Gastrocnemius medialis (tissue), 4 donors: ENCODE data around the gene GPX1. TPM values are rescaled to one million over a fixed set of nuclear protein-coding genes. Genes with fewer than 3 reads are reported as not detected.
"Not testable (repeated sequence)": the region's sequence is repeated elsewhere in the genome, so short reads cannot be mapped to it uniquely, and the experiment has no call there.

Experiments
- ATAC-seq, 2 donors: fragments of 150-250 bp; one replicate each; pipeline ENCODE4 v1.9.1; 2016
- DNase-seq, 2 donors: peaks; one replicate each; pipeline ENCODE4 v3.0.0-alpha.2; 2019
- H3K27ac ChIP-seq, 4 donors: fragments of 200-600 bp; sonication (generic); 1 replicate in 1 of 4; 2 replicates in 3 of 4; pipeline ENCODE4 v1.5.1; 2016 to 2018; ENCODE audit warnings: mild to moderate bottlenecking in 2 of 4, moderate library complexity in 1 of 4
- H3K27me3 ChIP-seq, 3 donors: fragments of 200-600 bp; sonication (generic) in 2 of 3; 1 replicate in 1 of 3; 2 replicates in 2 of 3; pipeline versions ENCODE4 v1.5.1 to v1.6.0; 2016 to 2019; ENCODE audit warnings: mild to moderate bottlenecking in 1 of 3, moderate library complexity in 1 of 3
- H3K36me3 ChIP-seq, 2 donors: fragments of 200-600 bp; sonication (generic) in 1 of 2; one replicate each; pipeline ENCODE4 v1.5.1; 2017 to 2018
- H3K4me1 ChIP-seq, 2 donors: fragments of 200-600 bp; sonication (generic) in 1 of 2; one replicate each; pipeline ENCODE4 v1.5.1; 2016 to 2017; ENCODE audit warnings: mild to moderate bottlenecking in 2 of 2
- H3K4me3 ChIP-seq, 4 donors: fragments of 200-600 bp; sonication (generic) in 3 of 4; 1 replicate in 1 of 4; 2 replicates in 3 of 4; pipeline ENCODE4 v1.5.1; 2016 to 2019; ENCODE audit warnings: mild to moderate bottlenecking in 2 of 4
- H3K9me3 ChIP-seq, 3 donors: fragments of 200-600 bp; sonication (generic) in 2 of 3; 1 replicate in 1 of 3; 2 replicates in 2 of 3; pipeline ENCODE4 v1.5.1; 2016 to 2019
- POLR2A ChIP-seq, 2 donors: fragments of 450-650 bp; IDR thresholded peaks; one replicate each; pipeline ENCODE4 v1.6.1; 2017; ENCODE audit warnings: antibody characterized with exemption in 2 of 2, mild to moderate bottlenecking in 2 of 2, moderate library complexity in 2 of 2
- in situ Hi-C, 4 donors: fragments of 200-750 bp; cut with MboI; loops; one replicate each; pipeline versions ENCODE4 v1.15.0 to v1.8.0; 2017; ENCODE audit warnings: low sequenced_read_pairs in 4 of 4
- intact Hi-C: fragments of 100-400 bp; cut with DNase I; formaldehyde crosslinking; loops from one replicate; pipeline ENCODE4 v1.15.1; 2023; ENCODE audit warnings: low total_unique reads
- total RNA-seq, 4 donors: library from RNA; depleted of rRNA; stranded (reverse); fragments of >200 nt; gene quantifications; one replicate each; pipeline versions ENCODE4 v1.1.0 to v1.2.3, GENCODE V29; 2016
- TF ChIP-seq, protein P1 (sequence below), 5 experiments: fragments of 450-650 bp in 3 of 5; fragments of 200-600 bp in 2 of 5; sonication (generic) in 2 of 5; IDR thresholded peaks in 4 of 5; conservative IDR thresholded peaks in 1 of 5; 1 replicate in 4 of 5; 2 replicates in 1 of 5; pipeline ENCODE4 v1.5.1; 2016 to 2019; ENCODE audit warnings: antibody characterized with exemption in 5 of 5, mild to moderate bottlenecking in 3 of 5, moderate library complexity in 3 of 5

GPX1 gene
- total RNA-seq, 4 donors from 2014 or later = 75.2 to 157 (median 123) TPM

DNA sequence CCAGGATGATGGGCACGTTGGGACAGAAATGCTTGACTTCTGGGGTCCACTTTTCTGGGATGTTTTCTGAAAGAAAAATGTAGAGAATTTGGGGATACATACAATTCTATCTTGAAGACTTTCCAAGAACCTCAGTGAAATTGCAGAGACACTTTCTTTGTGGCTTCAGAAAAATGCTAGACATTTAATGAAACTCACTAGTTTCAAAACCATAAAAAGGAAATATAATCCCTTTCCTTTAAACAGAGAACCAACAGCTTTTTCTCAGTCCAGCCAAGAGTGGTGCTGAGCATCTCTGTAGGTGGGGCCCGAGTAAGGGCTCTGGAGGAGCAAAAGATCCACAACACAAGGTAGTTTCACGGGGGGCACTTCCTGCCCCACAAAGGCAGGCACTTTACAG lies 4.4 kb upstream of the GPX1 start:
- in situ Hi-C loops (no loop called here), intact Hi-C loops (no loop called here)
- Histone ChIP-seq H3K27ac (no peak overlapping the region), H3K9me3 (no peaks in the 10 kb centered on the region), H3K27me3 (no peaks in the 10 kb centered on the region), H3K4me3 (no peak overlapping the region), H3K4me1 (peaks cover 5 to 8% of the 10 kb centered on the region in 2 donors), H3K36me3 (peaks cover 0 to 82% of the 10 kb centered on the region in 2 donors)
- TF ChIP-seq, protein P1, sequence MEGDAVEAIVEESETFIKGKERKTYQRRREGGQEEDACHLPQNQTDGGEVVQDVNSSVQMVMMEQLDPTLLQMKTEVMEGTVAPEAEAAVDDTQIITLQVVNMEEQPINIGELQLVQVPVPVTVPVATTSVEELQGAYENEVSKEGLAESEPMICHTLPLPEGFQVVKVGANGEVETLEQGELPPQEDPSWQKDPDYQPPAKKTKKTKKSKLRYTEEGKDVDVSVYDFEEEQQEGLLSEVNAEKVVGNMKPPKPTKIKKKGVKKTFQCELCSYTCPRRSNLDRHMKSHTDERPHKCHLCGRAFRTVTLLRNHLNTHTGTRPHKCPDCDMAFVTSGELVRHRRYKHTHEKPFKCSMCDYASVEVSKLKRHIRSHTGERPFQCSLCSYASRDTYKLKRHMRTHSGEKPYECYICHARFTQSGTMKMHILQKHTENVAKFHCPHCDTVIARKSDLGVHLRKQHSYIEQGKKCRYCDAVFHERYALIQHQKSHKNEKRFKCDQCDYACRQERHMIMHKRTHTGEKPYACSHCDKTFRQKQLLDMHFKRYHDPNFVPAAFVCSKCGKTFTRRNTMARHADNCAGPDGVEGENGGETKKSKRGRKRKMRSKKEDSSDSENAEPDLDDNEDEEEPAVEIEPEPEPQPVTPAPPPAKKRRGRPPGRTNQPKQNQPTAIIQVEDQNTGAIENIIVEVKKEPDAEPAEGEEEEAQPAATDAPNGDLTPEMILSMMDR (IDR thresholded peaks at IDR 0.05 in 4 of 5, conservative IDR thresholded peaks at IDR 0.05 in 1 of 5) = no peak
- TF ChIP-seq POLR2A (IDR thresholded peaks at IDR 0.05) = no peak
- ATAC-seq (no peak), DNase-seq (no peak)

DNA sequence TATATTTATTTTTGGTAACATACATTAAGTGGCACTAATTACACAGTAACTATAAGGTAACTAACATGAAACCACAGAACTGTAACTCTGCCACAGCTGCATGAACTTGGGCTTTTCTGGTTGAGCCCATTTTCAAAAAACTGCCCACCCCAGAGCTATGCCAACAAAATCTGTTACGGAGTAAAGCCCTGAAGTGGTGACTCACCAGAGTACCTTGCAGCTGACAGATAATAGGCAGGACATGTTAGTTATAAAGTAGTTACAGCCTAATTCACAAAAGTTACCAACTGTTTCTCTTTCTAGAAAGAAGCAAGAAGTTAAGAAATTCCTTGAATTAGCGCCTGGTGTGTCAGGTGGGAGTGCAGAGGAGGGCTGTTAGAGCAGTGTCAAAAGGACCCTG lies 1.5 kb upstream of the GPX1 start:
- H3K36me3 ChIP-seq = peaks cover 0 to 64% of the 10 kb centered on the region in 2 donors
- H3K27me3 ChIP-seq = no peaks in the 10 kb centered on the region
- no peak for DNase-seq
- no peak for ATAC-seq
- H3K4me3 ChIP-seq = no peak overlapping the region
- H3K9me3 ChIP-seq = no peaks in the 10 kb centered on the region
- in situ Hi-C loops = no loop called here
- H3K4me1 ChIP-seq = peaks cover 14 to 16% of the 10 kb centered on the region in 2 donors
- intact Hi-C loops = loop anchor here (2.0 kb wide), 1 partner anchor 51 kb away; the partner anchor contains the start of gene RHOA
- H3K27ac ChIP-seq = peak overlapping the region in 3 of 4 donors; percentile 85 to 91 (median 85)
- TF ChIP-seq POLR2A (IDR thresholded peaks at IDR 0.05) = no peak
- TF ChIP-seq, protein P1 (IDR thresholded peaks at IDR 0.05 in 4 of 5, conservative IDR thresholded peaks at IDR 0.05 in 1 of 5) = no peak

DNA sequence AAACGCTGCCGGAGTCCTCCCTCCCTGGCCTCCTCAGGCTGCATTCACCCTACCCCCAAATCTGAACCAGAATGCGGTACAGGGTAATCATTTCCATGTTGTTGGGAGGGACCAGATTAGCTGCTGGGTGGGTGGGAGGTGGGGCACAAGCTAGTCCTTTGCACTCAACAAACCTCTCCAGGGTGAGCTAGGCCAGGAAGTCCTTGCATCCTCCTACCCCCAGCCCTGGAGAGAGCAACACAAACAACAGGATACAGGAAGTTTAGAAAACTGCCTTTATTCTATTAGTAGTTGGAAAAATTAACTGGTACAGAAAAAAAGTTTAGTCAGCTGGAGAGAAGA lies 702 bp upstream of the GPX1 start:
- TF ChIP-seq, protein P1 (IDR thresholded peaks at IDR 0.05 in 4 of 5, conservative IDR thresholded peaks at IDR 0.05 in 1 of 5) = no peak
- TF ChIP-seq POLR2A (IDR thresholded peaks at IDR 0.05) = no peak
- no peak for ATAC-seq
- intact Hi-C loops = loop anchor here (1.0 to 2.0 kb wide), 3 partner anchors 19 to 193 kb away; partner anchors contain the start of genes CCDC71, RHOA and USP4

DNA sequence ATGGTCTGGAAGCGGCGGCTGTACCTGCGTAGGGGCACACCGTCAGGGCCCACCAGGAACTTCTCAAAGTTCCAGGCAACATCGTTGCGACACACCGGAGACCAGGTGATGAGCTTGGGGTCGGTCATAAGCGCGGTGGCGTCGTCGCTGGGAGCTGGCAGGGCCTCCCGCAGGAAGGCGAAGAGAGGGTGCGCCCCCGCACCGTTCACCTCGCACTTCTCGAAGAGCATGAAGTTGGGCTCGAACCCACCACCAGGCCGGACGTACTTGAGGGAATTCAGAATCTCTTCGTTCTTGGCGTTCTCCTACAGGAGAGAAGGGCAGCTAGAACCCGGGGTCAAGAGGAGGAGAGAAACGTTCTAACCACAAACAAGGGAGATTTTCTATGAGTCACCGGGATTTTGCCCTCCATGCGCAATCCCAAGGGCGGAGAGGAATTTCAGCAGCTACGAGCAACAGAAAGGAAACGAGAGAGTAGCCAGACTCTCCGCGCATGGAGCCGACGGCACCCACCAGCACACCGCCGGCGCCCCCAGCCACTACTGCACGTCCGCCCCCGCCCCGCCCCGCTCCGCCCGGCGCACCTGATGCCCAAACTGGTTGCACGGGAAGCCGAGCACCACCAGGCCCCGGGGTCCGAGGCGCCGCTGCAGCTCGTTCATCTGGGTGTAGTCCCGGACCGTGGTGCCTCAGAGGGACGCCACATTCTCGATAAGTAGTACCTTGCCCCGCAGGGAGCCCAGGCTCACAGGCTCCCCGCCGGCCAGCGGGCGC lies 523 bp downstream of the GPX1 start:
- H3K27me3 ChIP-seq, in situ Hi-C loops, H3K9me3 ChIP-seq: not testable (repeated sequence)
- H3K36me3 ChIP-seq = peaks cover 0 to 44% of the 10 kb centered on the region in 2 donors
- peak overlapping the region; percentile 73 to 77 (median 73) for H3K4me3 ChIP-seq
- DNase-seq (peak; percentile 20 to 48), ATAC-seq (peak; percentile 51 to 52)
- H3K27ac ChIP-seq = peak overlapping the region; percentile 85 to 91 (median 86)
- intact Hi-C loops = loop anchor here (1.0 to 2.0 kb wide), 3 partner anchors 17 to 191 kb away; partner anchors contain the start of genes CCDC71, RHOA and USP4
- H3K4me1 ChIP-seq = peaks cover 14 to 16% of the 10 kb centered on the region in 2 donors

More for the DNA sequence above, 702 bp upstream of the GPX1 start:
- peaks cover 0 to 56% of the 10 kb centered on the region in 2 donors for H3K36me3 ChIP-seq
- H3K27ac ChIP-seq = peak overlapping the region; percentile 85 to 91 (median 86)
- H3K4me3 ChIP-seq = peak overlapping the region; percentile 73 to 77 (median 73)
- DNase-seq = no peak
- H3K4me1 ChIP-seq = peaks cover 14 to 16% of the 10 kb centered on the region in 2 donors
- no peaks in the 10 kb centered on the region for H3K9me3 ChIP-seq
- in situ Hi-C loops = no loop called here
- H3K27me3 ChIP-seq = no peaks in the 10 kb centered on the region

DNA sequence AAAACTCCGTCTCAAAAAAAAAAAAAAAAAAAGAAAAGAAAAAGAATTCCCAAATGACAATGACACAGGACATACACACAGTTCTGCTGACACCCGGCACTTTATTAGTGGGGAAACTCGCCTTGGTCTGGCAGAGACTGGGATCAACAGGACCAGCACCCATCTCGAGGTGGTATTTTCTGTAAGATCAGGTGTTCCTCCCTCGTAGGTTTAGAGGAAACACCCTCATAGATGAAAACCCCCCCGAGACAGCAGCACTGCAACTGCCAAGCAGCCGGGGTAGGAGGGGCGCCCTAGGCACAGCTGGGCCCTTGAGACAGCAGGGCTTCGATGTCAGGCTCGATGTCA lies 1.1 kb downstream of the GPX1 start:
- Histone ChIP-seq H3K27ac (peak overlapping the region; percentile 85 to 91 (median 86)), H3K4me3 (peak overlapping the region; percentile 73 to 77 (median 73)), H3K36me3 (peaks cover 0 to 38% of the 10 kb centered on the region in 2 donors), H3K4me1 (peaks cover 14 to 16% of the 10 kb centered on the region in 2 donors)
- DNase-seq, H3K9me3 ChIP-seq, ATAC-seq, H3K27me3 ChIP-seq, intact Hi-C loops, in situ Hi-C loops: not testable (repeated sequence)
